Tibial nerve (tissue), 4 donors: ENCODE results near the gene PCA3. TPM values are rescaled to one million over a fixed set of nuclear protein-coding genes. Genes with fewer than 3 reads are reported as not detected.
"Not testable (repeated sequence)": the region's sequence is repeated elsewhere in the genome, so short reads cannot be mapped to it uniquely, and the experiment has no call there.

Experiments
- DNase-seq, 2 donors: peaks; one replicate each; pipeline ENCODE4 v3.0.0-alpha.2; 2019; ENCODE audit warnings: low spot score in 2 of 2
- H3K27ac ChIP-seq, 4 donors: fragments of 200-600 bp; sonication (generic) in 3 of 4; one replicate each; pipeline ENCODE4 v1.5.1; 2017 to 2019; ENCODE audit warnings: mild to moderate bottlenecking in 1 of 4
- H3K27me3 ChIP-seq, 2 donors: fragments of 200-600 bp; sonication (generic) in 1 of 2; one replicate each; pipeline versions ENCODE4 v1.5.1 to v1.6.0; 2017 to 2019
- H3K36me3 ChIP-seq, 3 donors: fragments of 200-600 bp; sonication (generic); one replicate each; pipeline ENCODE4 v1.5.1; 2018 to 2019
- H3K4me1 ChIP-seq, 4 donors: fragments of 200-600 bp; sonication (generic) in 3 of 4; one replicate each; pipeline ENCODE4 v1.5.1; 2017 to 2019
- H3K4me3 ChIP-seq, 4 donors: fragments of 200-600 bp; sonication (generic) in 3 of 4; one replicate each; pipeline ENCODE4 v1.5.1; 2017 to 2019; ENCODE audit warnings: mild to moderate bottlenecking in 1 of 4, moderate library complexity in 1 of 4
- H3K9me3 ChIP-seq, 4 donors: fragments of 200-600 bp; sonication (generic) in 3 of 4; one replicate each; pipeline ENCODE4 v1.5.1; 2017 to 2019
- CTCF ChIP-seq, 5 experiments: fragments of 200-600 bp in 3 of 5; fragments of 450-650 bp in 2 of 5; sonication (generic) in 3 of 5; IDR thresholded peaks; one replicate each; pipeline ENCODE4 v1.5.1; 2016 to 2019; ENCODE audit warnings: antibody characterized with exemption in 5 of 5, mild to moderate bottlenecking in 3 of 5, moderate library complexity in 2 of 5
- EP300 ChIP-seq, 2 donors: sonication (generic); formaldehyde crosslinking; IDR thresholded peaks; one replicate each; pipeline ENCODE4 v1.6.1; 2017; ENCODE audit warnings: antibody characterized with exemption in 2 of 2, mild to moderate bottlenecking in 1 of 2
- POLR2A ChIP-seq, 2 donors: fragments of 450-650 bp; IDR thresholded peaks; one replicate each; pipeline ENCODE4 v1.6.1; 2017; ENCODE audit warnings: antibody characterized with exemption in 2 of 2, mild to moderate bottlenecking in 2 of 2, moderate library complexity in 2 of 2
- WGBS, 2 donors: methylation state at CpG; one replicate each; pipeline ENCODE4 v1.1.5; 2018; 5-methylcytosine and 5-hydroxymethylcytosine counted together
- total RNA-seq, 4 donors: library from RNA; depleted of rRNA; stranded (reverse); fragments of >200 nt; gene quantifications; one replicate each; pipeline ENCODE4 v1.1.0, GENCODE V29; 2016

The PCA3 gene
- total RNA-seq, 4 donors from 2014 or later, result under 0.01 TPM; not detected in 3

- H3K36me3 ChIP-seq, result no peaks in the 10 kb centered on the region
- TF ChIP-seq CTCF (IDR thresholded peaks at IDR 0.05), result no peak
- TF ChIP-seq EP300 (IDR thresholded peaks at IDR 0.05), result no peak
- TF ChIP-seq POLR2A (IDR thresholded peaks at IDR 0.05), result no peak
- no peak for DNase-seq
- H3K9me3 ChIP-seq, result peaks cover 0 to 8% (median 0%) of the 10 kb centered on the region in 4 donors
- H3K27ac ChIP-seq, result no peak overlapping the region
- H3K27me3 ChIP-seq, result no peaks in the 10 kb centered on the region
- H3K4me3 ChIP-seq, result no peak overlapping the region
- H3K4me1 ChIP-seq, result no peaks in the 10 kb centered on the region
- 68 to 82% methylated on average over 5 of the region's 5 CpGs for WGBS, 2 donors
Observed at GRCh38 chr9:76738402-76738801, 25.8 kb upstream of the PCA3 start.

- Histone ChIP-seq H3K27me3 (no peaks in the 10 kb centered on the region), H3K27ac (no peak overlapping the region), H3K9me3 (peaks cover 0 to 17% (median 0%) of the 10 kb centered on the region in 4 donors), H3K4me3 (no peak overlapping the region), H3K4me1 (no peaks in the 10 kb centered on the region), H3K36me3 (no peaks in the 10 kb centered on the region)
- TF ChIP-seq CTCF (IDR thresholded peaks at IDR 0.05), result no peak
- no peak for TF ChIP-seq POLR2A (IDR thresholded peaks at IDR 0.05)
- no peak for TF ChIP-seq EP300 (IDR thresholded peaks at IDR 0.05)
- 78 to 79% methylated on average over 5 of the region's 5 CpGs for WGBS, 2 donors
- DNase-seq, result no peak
Observed at GRCh38 chr9:76741524-76741923, 22.7 kb upstream of the PCA3 start.

GRCh38 chr9:76742890-76743289 is 21.3 kb upstream of the PCA3 start:
- not testable (repeated sequence) for H3K27ac ChIP-seq, DNase-seq

GRCh38 chr9:76743931-76744330 is 20.3 kb upstream of the PCA3 start:
- H3K4me3 ChIP-seq, result no peak overlapping the region
- TF ChIP-seq CTCF (IDR thresholded peaks at IDR 0.05) (no peak), EP300 (IDR thresholded peaks at IDR 0.05) (no peak), POLR2A (IDR thresholded peaks at IDR 0.05) (no peak)

More at GRCh38 chr9:76742890-76743289, 21.3 kb upstream of the PCA3 start:
- WGBS, 2 donors, result 85 to 92% methylated on average over 4 of the region's 4 CpGs
- not testable (repeated sequence) for H3K27me3 ChIP-seq, H3K4me3 ChIP-seq, H3K4me1 ChIP-seq, H3K36me3 ChIP-seq
- H3K9me3 ChIP-seq, result peaks cover 0 to 17% (median 0%) of the 10 kb centered on the region in 4 donors

GRCh38 chr9:76744336-76744735 is 19.9 kb upstream of the PCA3 start:
- Histone ChIP-seq H3K27me3 (no peaks in the 10 kb centered on the region), H3K4me1 (no peaks in the 10 kb centered on the region), H3K36me3 (no peaks in the 10 kb centered on the region), H3K27ac (no peak overlapping the region), H3K9me3 (peaks cover 0 to 17% (median 0%) of the 10 kb centered on the region in 4 donors), H3K4me3 (no peak overlapping the region)
- WGBS, 2 donors, result 54 to 61% methylated on average over 3 of the region's 3 CpGs
- DNase-seq, result no peak
- no peak for TF ChIP-seq POLR2A (IDR thresholded peaks at IDR 0.05)
- no peak for TF ChIP-seq CTCF (IDR thresholded peaks at IDR 0.05)
- no peak for TF ChIP-seq EP300 (IDR thresholded peaks at IDR 0.05)

More at GRCh38 chr9:76743931-76744330, 20.3 kb upstream of the PCA3 start:
- Histone ChIP-seq H3K27ac (no peak overlapping the region), H3K4me1 (no peaks in the 10 kb centered on the region), H3K27me3 (no peaks in the 10 kb centered on the region), H3K9me3 (peaks cover 0 to 17% (median 0%) of the 10 kb centered on the region in 4 donors), H3K36me3 (no peaks in the 10 kb centered on the region)
- 30 to 31% methylated on average over 3 of the region's 3 CpGs for WGBS, 2 donors
- no peak for DNase-seq

- H3K36me3 ChIP-seq, result no peaks in the 10 kb centered on the region
- WGBS, 2 donors, result 91 to 92% methylated on average over 3 of the region's 3 CpGs
- H3K27me3 ChIP-seq, result no peaks in the 10 kb centered on the region
- TF ChIP-seq EP300 (IDR thresholded peaks at IDR 0.05) (no peak), POLR2A (IDR thresholded peaks at IDR 0.05) (no peak), CTCF (IDR thresholded peaks at IDR 0.05) (no peak)
- DNase-seq, result no peak
- H3K4me3 ChIP-seq, result no peak overlapping the region
- no peak overlapping the region for H3K27ac ChIP-seq
- H3K4me1 ChIP-seq, result peaks cover 0 to 2% (median 0%) of the 10 kb centered on the region in 4 donors
- H3K9me3 ChIP-seq, result no peaks in the 10 kb centered on the region
Observed at GRCh38 chr9:76751001-76751400, 13.2 kb upstream of the PCA3 start.
